CD14-positive monocyte (primary cell): ENCODE results near the gene PHPT1. TPM values are rescaled to one million over a fixed set of nuclear protein-coding genes. Genes with fewer than 3 reads are reported as not detected.

Experiments used
- DNase-seq, 3 donors: peaks; one replicate each; pipeline ENCODE4 v3.0.0-alpha.2; 2011 to 2022
- H2AFZ ChIP-seq: 2 replicates; pipeline ENCODE4 v1.6.0; 2012; ENCODE audit warnings: mild to moderate bottlenecking, low read depth, low read length, inconsistent platforms; ENCODE audit not compliant: insufficient read depth, poor library complexity, severe bottlenecking
- H3K27ac ChIP-seq, 2 donors: 1 replicate in 1 of 2; 2 replicates in 1 of 2; pipeline ENCODE4 v1.5.1; 2012 to 2013; ENCODE audit warnings: low read length in 2 of 2, control low read depth in 1 of 2, inconsistent platforms in 1 of 2, low read depth in 1 of 2, mild to moderate bottlenecking in 1 of 2
- H3K27me3 ChIP-seq, 2 donors: one replicate each; pipeline versions ENCODE4 v1.6.0 to v1.6.1; 2011 to 2013; ENCODE audit warnings: low read length in 2 of 2; ENCODE audit not compliant: control insufficient read depth in 2 of 2, insufficient read depth in 2 of 2
- H3K36me3 ChIP-seq, 2 donors: replicated peaks in 1 of 2; 1 replicate in 1 of 2; 2 replicates in 1 of 2; pipeline versions ENCODE4 v1.5.1 to v1.6.1; 2012 to 2013; ENCODE audit warnings: low read length in 2 of 2, control low read depth in 1 of 2, inconsistent platforms in 1 of 2, mild to moderate bottlenecking in 1 of 2; ENCODE audit not compliant: insufficient read depth in 2 of 2, control insufficient read depth in 1 of 2
- H3K4me1 ChIP-seq, 2 donors: 1 replicate in 1 of 2; 2 replicates in 1 of 2; pipeline versions ENCODE4 v1.5.1 to v1.6.1; 2012 to 2013; ENCODE audit warnings: low read length in 2 of 2, control low read depth in 1 of 2, inconsistent platforms in 1 of 2, mild to moderate bottlenecking in 1 of 2, moderate library complexity in 1 of 2; ENCODE audit not compliant: insufficient read depth in 2 of 2, control insufficient read depth in 1 of 2
- H3K4me2 ChIP-seq: replicated peaks from 2 replicates; pipeline ENCODE3; 2012; ENCODE audit warnings: low read length, moderate library complexity, mild to moderate bottlenecking; ENCODE audit not compliant: poor library complexity, severe bottlenecking; ENCODE audit errors: extremely low read depth
- H3K4me3 ChIP-seq, 3 experiments: fragments of 200-600 bp in 1 of 3; sonication (generic) in 1 of 3; replicated peaks in 1 of 3; 1 replicate in 2 of 3; 2 replicates in 1 of 3; pipeline ENCODE4 v1.5.1; 2011 to 2013; ENCODE audit warnings: low read length in 3 of 3, mild to moderate bottlenecking in 3 of 3, control low read depth in 2 of 3, low read depth in 2 of 3, inconsistent platforms in 1 of 3, moderate library complexity in 1 of 3
- H3K79me2 ChIP-seq: 2 replicates; pipeline ENCODE4 v1.6.0; 2012; ENCODE audit warnings: mild to moderate bottlenecking, control low read depth, inconsistent platforms, low read length, moderate library complexity; ENCODE audit not compliant: insufficient read depth
- H3K9ac ChIP-seq: 2 replicates; pipeline ENCODE4 v1.6.0; 2017; ENCODE audit warnings: low read length, mild to moderate bottlenecking; ENCODE audit not compliant: insufficient read depth, poor library complexity, severe bottlenecking
- H3K9me3 ChIP-seq, 2 donors: replicated peaks in 1 of 2; 1 replicate in 1 of 2; 2 replicates in 1 of 2; pipeline versions ENCODE4 v1.5.1 to v1.6.1; 2012 to 2013; ENCODE audit warnings: low read length in 2 of 2, control low read depth in 1 of 2; ENCODE audit not compliant: control insufficient read depth in 1 of 2, insufficient read depth in 1 of 2
- H4K20me1 ChIP-seq: 2 replicates; pipeline ENCODE4 v1.6.0; 2012; ENCODE audit warnings: mild to moderate bottlenecking, low read length, control low read depth, moderate library complexity; ENCODE audit not compliant: insufficient read depth
- H3K27ac Mint-ChIP-seq, 7 donors: one replicate each; pipeline ENCODE4 v1.8.0; 2020; ENCODE audit warnings: mild to moderate bottlenecking in 7 of 7, mixed read lengths in 7 of 7, moderate library complexity in 6 of 7, inconsistent platforms in 2 of 7
- H3K27me3 Mint-ChIP-seq, 3 donors: one replicate each; pipeline ENCODE4 v1.8.0; 2021 to 2022; ENCODE audit warnings: low read depth in 3 of 3, mild to moderate bottlenecking in 3 of 3, mixed read lengths in 3 of 3, moderate library complexity in 3 of 3, inconsistent platforms in 1 of 3
- H3K36me3 Mint-ChIP-seq, 2 donors: one replicate each; pipeline ENCODE4 v1.8.0; 2020; ENCODE audit warnings: mixed read lengths in 2 of 2, inconsistent platforms in 1 of 2, mild to moderate bottlenecking in 1 of 2
- H3K4me1 Mint-ChIP-seq: one replicate; pipeline ENCODE4 v1.8.0; 2020; ENCODE audit warnings: mild to moderate bottlenecking, mixed read lengths
- H3K4me3 Mint-ChIP-seq, 2 donors: one replicate each; pipeline ENCODE4 v1.8.0; 2020; ENCODE audit warnings: mild to moderate bottlenecking in 2 of 2, mixed read lengths in 2 of 2, moderate library complexity in 1 of 2
- H3K9me3 Mint-ChIP-seq, 7 donors: one replicate each; pipeline ENCODE4 v1.8.0; 2020 to 2022; ENCODE audit warnings: mixed read lengths in 7 of 7, mild to moderate bottlenecking in 6 of 7, moderate library complexity in 6 of 7, inconsistent platforms in 2 of 7
- CTCF ChIP-seq: fragments of 200-600 bp; IDR thresholded peaks from one replicate; pipeline ENCODE4 v1.8.0; 2022; ENCODE audit warnings: antibody characterized with exemption, mild to moderate bottlenecking
- WGBS: methylation state at CpG from one replicate; pipeline ENCODE4 v1.1.5; 2013; ENCODE audit warnings: missing lambda C conversion rate; ENCODE audit not compliant: insufficient coverage; 5-methylcytosine and 5-hydroxymethylcytosine counted together
- intact Hi-C, 2 donors: fragments of 100-400 bp; cut with micrococcal nuclease; formaldehyde crosslinking; loops; one replicate each; pipeline versions ENCODE4 v1.15.0 to v1.15.1; 2023
- polyA plus RNA-seq, 3 donors: library from polyadenylated mRNA; depleted of rRNA in 1 of 3; unstranded in 2 of 3; stranded (reverse) in 1 of 3; fragments of 300-500 nt in 2 of 3; fragments of >200 nt in 1 of 3; fragmentation: Illumina TruSeq in 2 of 3; gene quantifications; 1 replicate in 2 of 3; 2 replicates in 1 of 3; pipeline ENCODE4 v1.2.3, GENCODE V29; 2012 to 2021

The PHPT1 gene
- polyA plus RNA-seq, 3 donors = 70.0 to 163 (median 94.3) TPM

DNA sequence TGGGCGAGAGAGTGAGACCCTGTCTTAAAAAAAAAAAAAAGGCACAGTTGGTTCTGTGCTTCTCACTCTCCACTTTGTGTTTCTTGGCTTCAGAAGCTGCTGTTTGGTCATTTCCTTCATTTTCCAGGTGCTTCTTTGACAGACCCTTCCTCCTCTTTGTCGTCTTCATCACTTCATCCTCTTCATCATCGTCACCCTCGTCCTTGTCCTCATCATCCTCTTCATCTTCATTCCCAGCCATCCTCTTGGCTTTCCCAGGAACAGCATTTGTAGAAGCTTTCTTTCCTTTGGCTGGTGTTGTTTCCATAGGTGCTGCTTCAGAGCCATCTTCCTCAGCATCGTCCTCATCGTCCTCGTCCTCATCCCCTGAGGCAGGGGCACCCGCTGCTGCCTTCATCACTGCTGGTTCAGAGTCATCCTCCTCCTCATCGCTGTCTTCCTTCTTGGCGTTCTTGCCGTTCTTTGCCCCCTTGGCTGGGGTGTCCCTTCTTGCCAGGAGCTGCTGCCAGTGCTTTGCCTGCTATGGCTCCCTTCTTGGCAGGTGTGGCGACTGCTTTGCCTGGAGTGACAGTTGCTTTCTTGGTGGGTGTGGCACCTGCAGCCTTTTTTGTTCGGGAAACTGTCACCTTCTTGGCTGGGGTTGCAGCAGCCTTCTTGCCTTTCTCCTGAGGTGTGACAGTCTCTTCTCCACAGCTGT, 34.3 kb upstream of the PHPT1 start:
- Histone ChIP-seq H3K27me3 (no peaks in the 10 kb centered on the region), H3K4me2 (no peak overlapping the region), H3K36me3 (peaks cover 3 to 29% of the 10 kb centered on the region in 2 donors), H3K79me2 (peaks cover 41% of the 10 kb centered on the region), H2AFZ (no peak overlapping the region), H3K4me1 (peaks cover 0 to 4% of the 10 kb centered on the region in 2 donors), H3K27ac (no peak overlapping the region), H3K4me3 (no peak overlapping the region), H3K9ac (no peak overlapping the region), H3K9me3 (no peaks in the 10 kb centered on the region), H4K20me1 (peaks cover 54% of the 10 kb centered on the region)
- 98% methylated on average over 10 of the region's 13 CpGs for WGBS
- peaks cover 42 to 71% of the 10 kb centered on the region in 2 donors for H3K36me3 Mint-ChIP-seq
- intact Hi-C loops = no loop called here
- no peaks in the 10 kb centered on the region for H3K9me3 Mint-ChIP-seq
- peaks cover 14% of the 10 kb centered on the region for H3K4me1 Mint-ChIP-seq
- H3K27ac Mint-ChIP-seq = no peak overlapping the region
- H3K27me3 Mint-ChIP-seq = peaks cover 0 to 2% (median 0%) of the 10 kb centered on the region in 3 donors
- H3K4me3 Mint-ChIP-seq = no peak overlapping the region
- TF ChIP-seq CTCF = no peak
- no peak for DNase-seq

- H3K4me3 Mint-ChIP-seq = no peak overlapping the region
These were observed 33.8 kb upstream of the PHPT1 start for GRCh38 chr9:136815422-136815782.

More at GRCh38 chr9:136815422-136815782, 33.8 kb upstream of the PHPT1 start:
- no peak for TF ChIP-seq CTCF
- no peak overlapping the region for H3K4me2 ChIP-seq
- 50% methylated on average over 1 of the region's 1 CpG for WGBS
- peaks cover 36% of the 10 kb centered on the region for H3K79me2 ChIP-seq
- no peak overlapping the region for H3K4me3 ChIP-seq
- no peak overlapping the region for H3K9ac ChIP-seq
- H3K27ac ChIP-seq = no peak overlapping the region
- no peaks in the 10 kb centered on the region for H3K9me3 ChIP-seq
- DNase-seq = no peak
- Mint-ChIP-seq H3K36me3 (peaks cover 39 to 70% of the 10 kb centered on the region in 2 donors), H3K9me3 (no peaks in the 10 kb centered on the region), H3K27ac (no peak overlapping the region), H3K27me3 (peaks cover under 1 to 4% (median 2%) of the 10 kb centered on the region in 3 donors), H3K4me1 (peaks cover 12% of the 10 kb centered on the region)
- H3K36me3 ChIP-seq = peaks cover 3 to 29% of the 10 kb centered on the region in 2 donors
- no peak overlapping the region for H2AFZ ChIP-seq
- peaks cover 56% of the 10 kb centered on the region for H4K20me1 ChIP-seq
- intact Hi-C loops = no loop called here
- H3K4me1 ChIP-seq = no peaks in the 10 kb centered on the region
- no peaks in the 10 kb centered on the region for H3K27me3 ChIP-seq
